Endothelial cell of umbilical vein (primary cell): ENCODE results near the gene CDHR1.

Source experiments
- EZH2 ChIP-seq: IDR thresholded peaks from 2 replicates; pipeline ENCODE4 v1.6.1; 2012; ENCODE audit warnings: borderline replicate concordance, low read depth, mild to moderate bottlenecking, moderate library complexity, low read length, inconsistent platforms; ENCODE audit not compliant: severe bottlenecking
- FOS ChIP-seq: IDR thresholded peaks from 2 replicates; pipeline ENCODE4 v1.6.1; 2011; ENCODE audit warnings: mild to moderate bottlenecking, low read length, moderate library complexity, borderline replicate concordance; ENCODE audit not compliant: insufficient read depth
- GATA2 ChIP-seq: IDR thresholded peaks from 2 replicates; pipeline ENCODE4 v1.7.0; 2011; ENCODE audit warnings: low read depth, mild to moderate bottlenecking, moderate library complexity, mixed read lengths, low read length; ENCODE audit not compliant: insufficient read length, insufficient read depth
- JUN ChIP-seq: IDR thresholded peaks from 2 replicates; pipeline ENCODE4 v1.6.1; 2011; ENCODE audit warnings: borderline replicate concordance, low read depth; ENCODE audit not compliant: insufficient read length, insufficient read depth
- MAX ChIP-seq: IDR thresholded peaks from 2 replicates; pipeline ENCODE4 v1.6.1; 2011; ENCODE audit not compliant: insufficient read depth, insufficient read length
- MYC ChIP-seq: IDR thresholded peaks from one replicate; pipeline ENCODE4 v1.6.1; 2011; ENCODE audit warnings: mild to moderate bottlenecking, low read depth, low read length
- POLR2A ChIP-seq: IDR thresholded peaks from 2 replicates; pipeline ENCODE4 v1.6.1; 2012; ENCODE audit warnings: low read depth, mild to moderate bottlenecking, control low read depth, low read length
- POLR2AphosphoS5 ChIP-seq: IDR thresholded peaks from 2 replicates; pipeline ENCODE4 v1.6.1; 2012; ENCODE audit warnings: low read depth, mild to moderate bottlenecking, control low read depth, low read length, moderate library complexity; ENCODE audit not compliant: insufficient read depth
- TF ChIP-seq, protein P1 (sequence below), 2 donors: IDR thresholded peaks; 1 replicate in 1 of 2; 2 replicates in 1 of 2; pipeline ENCODE4 v1.5.1; 2011; ENCODE audit warnings: low read length in 2 of 2, mild to moderate bottlenecking in 2 of 2, moderate library complexity in 2 of 2, control low read depth in 1 of 2, inconsistent platforms in 1 of 2, low read depth in 1 of 2; ENCODE audit not compliant: insufficient read depth in 1 of 2; ENCODE audit errors: extremely low read depth in 1 of 2

- TF ChIP-seq, protein P1, sequence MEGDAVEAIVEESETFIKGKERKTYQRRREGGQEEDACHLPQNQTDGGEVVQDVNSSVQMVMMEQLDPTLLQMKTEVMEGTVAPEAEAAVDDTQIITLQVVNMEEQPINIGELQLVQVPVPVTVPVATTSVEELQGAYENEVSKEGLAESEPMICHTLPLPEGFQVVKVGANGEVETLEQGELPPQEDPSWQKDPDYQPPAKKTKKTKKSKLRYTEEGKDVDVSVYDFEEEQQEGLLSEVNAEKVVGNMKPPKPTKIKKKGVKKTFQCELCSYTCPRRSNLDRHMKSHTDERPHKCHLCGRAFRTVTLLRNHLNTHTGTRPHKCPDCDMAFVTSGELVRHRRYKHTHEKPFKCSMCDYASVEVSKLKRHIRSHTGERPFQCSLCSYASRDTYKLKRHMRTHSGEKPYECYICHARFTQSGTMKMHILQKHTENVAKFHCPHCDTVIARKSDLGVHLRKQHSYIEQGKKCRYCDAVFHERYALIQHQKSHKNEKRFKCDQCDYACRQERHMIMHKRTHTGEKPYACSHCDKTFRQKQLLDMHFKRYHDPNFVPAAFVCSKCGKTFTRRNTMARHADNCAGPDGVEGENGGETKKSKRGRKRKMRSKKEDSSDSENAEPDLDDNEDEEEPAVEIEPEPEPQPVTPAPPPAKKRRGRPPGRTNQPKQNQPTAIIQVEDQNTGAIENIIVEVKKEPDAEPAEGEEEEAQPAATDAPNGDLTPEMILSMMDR (IDR thresholded peaks at IDR 0.05; ENCODE audit: extremely low read depth in 1 of 2, insufficient read depth in 1 of 2, low read depth in 1 of 2, low read length in 2 of 2) = no peak
- no peak for TF ChIP-seq MYC
- no peak for TF ChIP-seq JUN
- TF ChIP-seq POLR2A = no peak
- TF ChIP-seq EZH2 = no peak
- no peak for TF ChIP-seq MAX
- TF ChIP-seq POLR2AphosphoS5 = no peak
- TF ChIP-seq GATA2 = no peak
- no peak for TF ChIP-seq FOS
These were observed 33.5 kb downstream of the CDHR1 start for GRCh38 chr10:84227810-84228209.
